Stimulated activated CD4-positive, alpha-beta T cell treated with anti-CD3 and anti-CD28 coated beads, Interleukin-1b, Interleukin-23, amount 100 ng/mL, for 4 hours (primary cell): ENCODE measurements around the gene CAPN12.
A peak's percentile ranks its signal among the peaks of the same experiment; 100 is the strongest.

ENCODE experiments used
- DNase-seq, 2 donors: peaks; one replicate each; pipeline ENCODE4 v3.0.0-alpha.2; 2020; ENCODE audit warnings: low read depth in 2 of 2

CAPN12 gene

GRCh38 chr19:38739440-38740256 lies 4.6 kb downstream of the CAPN12 start:
- DNase-seq, result no peak

GRCh38 chr19:38737921-38738737 lies 6.1 kb downstream of the CAPN12 start:
- no peak for DNase-seq

GRCh38 chr19:38737281-38737865 lies 6.9 kb downstream of the CAPN12 start:
- no peak for DNase-seq

- DNase-seq, result peak; percentile 70 to 72
Measured at GRCh38 chr19:38736413-38737280, 7.6 kb downstream of the CAPN12 start.

GRCh38 chr19:38736036-38736412 lies 8.2 kb downstream of the CAPN12 start:
- DNase-seq, result peak; percentile 52 to 55

GRCh38 chr19:38735257-38735686 lies 9.0 kb downstream of the CAPN12 start:
- DNase-seq, result no peak

- no peak for DNase-seq
Measured at GRCh38 chr19:38734426-38735256, 9.6 kb downstream of the CAPN12 start.

- no peak for DNase-seq
Measured at GRCh38 chr19:38734176-38734425, 10.2 kb downstream of the CAPN12 start.

GRCh38 chr19:38733493-38734175 lies 10.6 kb downstream of the CAPN12 start:
- no peak for DNase-seq

GRCh38 chr19:38733241-38733492 lies 11.1 kb downstream of the CAPN12 start:
- no peak for DNase-seq

GRCh38 chr19:38731654-38732301 lies 12.5 kb downstream of the CAPN12 start:
- DNase-seq, result no peak

GRCh38 chr19:38730731-38731589 lies 13.3 kb downstream of the CAPN12 start:
- no peak for DNase-seq

GRCh38 chr19:38730470-38730730 lies 13.9 kb downstream of the CAPN12 start:
- no peak for DNase-seq

- DNase-seq, result peak; percentile 68 to 76
Measured at GRCh38 chr19:38729653-38730469, 14.4 kb downstream of the CAPN12 start.

GRCh38 chr19:38728752-38729541 lies 15.3 kb downstream of the CAPN12 start:
- no peak for DNase-seq

- no peak for DNase-seq
Measured at GRCh38 chr19:38727868-38728660, 16.2 kb downstream of the CAPN12 start.

- no peak for DNase-seq
Measured at GRCh38 chr19:38727306-38727867, 16.9 kb downstream of the CAPN12 start.
